ENCODE results near the gene CALHM5. TPM values are rescaled to one million over a fixed set of nuclear protein-coding genes. Genes with fewer than 3 reads are reported as not detected.

Gene CALHM5
- total RNA-seq, 4 donors from 2014 or later: 0.59 to 1.3 (median 0.69) TPM

DNA sequence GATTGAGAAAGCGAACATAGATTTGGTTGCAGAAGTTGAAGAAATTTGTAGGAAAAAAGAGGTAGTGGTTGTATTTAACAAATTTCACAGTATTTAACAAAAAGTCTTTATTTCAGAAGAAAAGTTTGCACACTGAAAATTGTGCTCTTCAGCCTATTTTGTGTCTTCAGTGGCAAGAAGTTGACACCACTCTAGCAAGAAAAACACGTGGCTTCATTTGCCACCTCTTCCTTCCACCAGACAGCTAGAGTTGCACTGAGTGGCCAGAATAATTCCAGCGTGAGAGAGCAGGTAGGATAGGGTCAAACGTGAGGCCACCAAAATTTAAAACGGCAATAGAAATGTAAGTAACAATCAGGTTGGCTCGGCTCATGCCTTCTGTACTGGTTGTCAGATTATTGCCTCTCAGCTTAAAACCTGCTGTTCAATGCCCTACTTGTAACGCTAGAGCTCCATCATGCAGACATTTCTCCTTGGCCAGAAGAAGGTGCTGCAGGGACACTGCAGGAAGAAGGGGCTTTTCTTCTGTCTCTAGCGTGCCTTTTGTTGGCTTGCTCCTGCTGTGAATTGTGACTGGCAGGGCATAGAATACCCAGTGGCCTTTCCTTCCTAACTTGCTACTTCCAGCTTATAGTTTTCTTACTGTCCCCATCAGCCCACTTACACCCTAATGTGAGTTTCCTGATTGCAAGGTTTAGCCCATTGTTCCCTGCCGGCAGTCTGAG, 22.0 kb downstream of the CALHM5 start:
- Histone ChIP-seq H3K4me3 (replicated peaks in 1 of 3) (no peak overlapping the region), H3K27ac (no peak overlapping the region), H3K9me3 (no peaks in the 10 kb centered on the region), H3K4me1 (peaks cover 0 to 8% of the 10 kb centered on the region in 2 donors), H3K36me3 (no peaks in the 10 kb centered on the region), H3K27me3 (no peaks in the 10 kb centered on the region)
- WGBS, 2 donors: 45 to 46% methylated on average over 9 of the region's 9 CpGs
- TF ChIP-seq POLR2A (IDR thresholded peaks at IDR 0.05): no peak
- TF ChIP-seq, protein P1, sequence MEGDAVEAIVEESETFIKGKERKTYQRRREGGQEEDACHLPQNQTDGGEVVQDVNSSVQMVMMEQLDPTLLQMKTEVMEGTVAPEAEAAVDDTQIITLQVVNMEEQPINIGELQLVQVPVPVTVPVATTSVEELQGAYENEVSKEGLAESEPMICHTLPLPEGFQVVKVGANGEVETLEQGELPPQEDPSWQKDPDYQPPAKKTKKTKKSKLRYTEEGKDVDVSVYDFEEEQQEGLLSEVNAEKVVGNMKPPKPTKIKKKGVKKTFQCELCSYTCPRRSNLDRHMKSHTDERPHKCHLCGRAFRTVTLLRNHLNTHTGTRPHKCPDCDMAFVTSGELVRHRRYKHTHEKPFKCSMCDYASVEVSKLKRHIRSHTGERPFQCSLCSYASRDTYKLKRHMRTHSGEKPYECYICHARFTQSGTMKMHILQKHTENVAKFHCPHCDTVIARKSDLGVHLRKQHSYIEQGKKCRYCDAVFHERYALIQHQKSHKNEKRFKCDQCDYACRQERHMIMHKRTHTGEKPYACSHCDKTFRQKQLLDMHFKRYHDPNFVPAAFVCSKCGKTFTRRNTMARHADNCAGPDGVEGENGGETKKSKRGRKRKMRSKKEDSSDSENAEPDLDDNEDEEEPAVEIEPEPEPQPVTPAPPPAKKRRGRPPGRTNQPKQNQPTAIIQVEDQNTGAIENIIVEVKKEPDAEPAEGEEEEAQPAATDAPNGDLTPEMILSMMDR (IDR thresholded peaks at IDR 0.05): peak in 1 of 6 experiments; percentile 10
- DNase-seq: no peak
- intact Hi-C loops (cut with DNase I): loop anchor here (10.0 kb wide), 1 partner anchor 239 kb away; no protein-coding TSS in a partner anchor

DNA sequence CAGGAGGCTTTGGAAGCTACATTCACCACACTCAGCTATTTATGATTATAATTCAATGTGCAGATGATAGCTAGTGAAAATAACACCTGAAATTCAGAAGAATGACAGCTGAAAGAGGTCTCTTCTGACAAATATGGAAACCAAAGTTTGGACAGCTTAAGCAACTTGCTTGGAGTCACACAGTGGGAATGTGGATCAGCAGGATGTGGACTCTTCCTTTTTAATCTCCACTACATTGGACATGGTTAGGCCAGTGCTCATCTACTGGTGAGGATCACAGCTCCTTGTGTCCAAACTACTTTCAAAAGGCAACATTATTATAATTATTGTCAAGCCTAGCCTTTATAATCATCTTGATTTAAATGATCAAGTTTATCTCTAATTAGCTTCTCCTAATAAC, 23.7 kb downstream of the CALHM5 start:
- DNase-seq: no peak
- H3K4me3 ChIP-seq (replicated peaks in 1 of 3): no peak overlapping the region
- H3K9me3 ChIP-seq: no peaks in the 10 kb centered on the region
- intact Hi-C loops (cut with DNase I): loop anchor here (10.0 kb wide), 1 partner anchor 240 kb away; no protein-coding TSS in a partner anchor
- H3K36me3 ChIP-seq: no peaks in the 10 kb centered on the region
- no peak overlapping the region for H3K27ac ChIP-seq
- TF ChIP-seq POLR2A (IDR thresholded peaks at IDR 0.05): no peak
- TF ChIP-seq, protein P1 (IDR thresholded peaks at IDR 0.05): no peak
- H3K27me3 ChIP-seq: no peaks in the 10 kb centered on the region
- peaks cover 0 to 7% of the 10 kb centered on the region in 2 donors for H3K4me1 ChIP-seq

DNA sequence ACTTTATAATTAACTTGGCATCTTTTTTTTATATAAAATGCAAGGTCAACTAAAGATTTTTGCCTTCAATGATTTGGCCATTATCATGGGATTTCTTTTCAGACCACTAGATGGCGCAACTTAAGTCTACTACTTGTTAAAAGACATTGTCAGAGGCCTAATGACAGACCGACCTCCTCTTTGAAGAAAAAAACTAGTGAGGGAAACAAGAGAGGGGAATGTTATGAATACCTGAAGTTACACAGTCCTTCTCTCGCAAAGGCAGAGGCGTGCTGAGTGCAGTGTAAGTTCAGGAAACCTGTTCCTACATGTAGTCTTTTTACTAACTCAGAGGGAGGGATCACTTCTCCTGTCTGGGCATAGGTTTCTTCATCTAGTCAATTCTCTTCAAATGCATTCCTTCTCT, 24.8 kb downstream of the CALHM5 start:
- no peak overlapping the region for H3K4me3 ChIP-seq (replicated peaks in 1 of 3)
- TF ChIP-seq, protein P1 (IDR thresholded peaks at IDR 0.05): peak; percentile 34 to 73 (median 70)
- no peak for TF ChIP-seq POLR2A (IDR thresholded peaks at IDR 0.05)
- DNase-seq: peak; percentile 7 to 16

DNA sequence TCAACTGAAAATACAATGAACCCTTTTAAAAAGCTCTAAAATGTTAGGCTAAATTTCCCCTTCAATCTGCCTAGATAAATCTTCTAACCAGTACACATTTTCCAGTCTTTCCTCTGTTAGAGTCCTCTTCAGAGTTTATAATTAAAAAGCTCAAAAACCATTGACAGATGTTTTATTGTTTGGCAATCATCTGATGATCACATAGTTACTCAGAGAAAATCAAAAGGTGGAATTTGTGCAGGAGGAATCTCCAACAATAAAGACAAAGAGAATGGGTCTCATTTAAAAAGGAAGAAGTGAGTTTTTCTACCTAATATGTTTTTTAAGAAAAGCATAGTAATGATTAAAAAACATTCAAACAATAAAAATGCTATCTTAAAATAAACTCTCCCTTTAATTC, 31.0 kb downstream of the CALHM5 start:
- Histone ChIP-seq H3K4me3 (replicated peaks in 1 of 3) (no peak overlapping the region), H3K4me1 (no peaks in the 10 kb centered on the region)
- TF ChIP-seq POLR2A (IDR thresholded peaks at IDR 0.05): no peak
- TF ChIP-seq, protein P1 (IDR thresholded peaks at IDR 0.05): no peak

More for the DNA sequence above, 24.8 kb downstream of the CALHM5 start:
- peaks cover 0 to 4% of the 10 kb centered on the region in 2 donors for H3K4me1 ChIP-seq
- H3K27me3 ChIP-seq: no peaks in the 10 kb centered on the region
- 6 to 7% methylated on average over 4 of the region's 4 CpGs for WGBS, 2 donors
- H3K27ac ChIP-seq: no peak overlapping the region
- no peaks in the 10 kb centered on the region for H3K36me3 ChIP-seq
- intact Hi-C loops (cut with DNase I): loop anchor here (10.0 kb wide), 1 partner anchor 241 kb away; no protein-coding TSS in a partner anchor
- H3K9me3 ChIP-seq: no peaks in the 10 kb centered on the region

DNA sequence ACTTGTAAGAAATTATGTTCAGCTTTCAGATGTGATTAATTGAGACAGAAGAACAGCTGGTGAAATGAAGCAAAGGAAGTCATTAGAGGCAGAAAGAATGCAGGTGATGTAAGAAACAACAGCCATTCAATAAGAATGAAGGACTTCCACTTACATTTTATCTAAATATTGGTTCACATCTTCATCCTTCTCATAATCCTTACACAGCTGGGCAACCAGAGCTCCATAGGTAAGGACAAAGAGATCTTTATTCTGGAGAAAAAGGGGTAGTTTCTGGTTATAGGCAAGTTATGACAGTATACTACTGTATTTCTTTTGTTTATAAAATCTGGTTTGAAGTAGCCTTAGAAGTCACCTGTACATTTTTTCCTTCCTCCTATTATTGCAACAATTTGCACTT, 31.7 kb downstream of the CALHM5 start:
- no peak for DNase-seq
- Histone ChIP-seq H3K27ac (no peak overlapping the region), H3K4me1 (no peaks in the 10 kb centered on the region), H3K36me3 (no peaks in the 10 kb centered on the region), H3K27me3 (no peaks in the 10 kb centered on the region), H3K4me3 (replicated peaks in 1 of 3) (no peak overlapping the region), H3K9me3 (no peaks in the 10 kb centered on the region)
- intact Hi-C loops (cut with DNase I): no loop called here
- TF ChIP-seq, protein P1 (IDR thresholded peaks at IDR 0.05): no peak
- no peak for TF ChIP-seq POLR2A (IDR thresholded peaks at IDR 0.05)

More for the DNA sequence above, 31.0 kb downstream of the CALHM5 start:
- Histone ChIP-seq H3K9me3 (no peaks in the 10 kb centered on the region), H3K27me3 (no peaks in the 10 kb centered on the region), H3K36me3 (no peaks in the 10 kb centered on the region), H3K27ac (no peak overlapping the region)
- DNase-seq: no peak
- intact Hi-C loops (cut with DNase I): no loop called here

All from thyroid gland (tissue), 4 donors.